Common myeloid progenitor, CD34-positive (primary cell): ENCODE data around the gene SCIN.

Source experiments
- CTCF ChIA-PET: fragments of 350-600 bp; sonication (Branson Sonifier 250); formaldehyde crosslinking; loops from one replicate; lab custom pipeline; 2021; ENCODE audit warnings: antibody characterized with exemption; lab: Charles Lee
- POLR2A ChIA-PET: fragments of 350-600 bp; sonication (Branson Sonifier 250); formaldehyde crosslinking; loops from one replicate; lab custom pipeline; 2021; ENCODE audit warnings: antibody characterized with exemption; lab: Charles Lee
- DNase-seq, 3 donors: peaks; one replicate each; pipeline versions ENCODE4 v3.0.0 to v3.0.0-alpha.2; 2013
- H3K27ac ChIP-seq, 2 experiments: 1 replicate in 1 of 2; 2 replicates in 1 of 2; pipeline ENCODE4 v1.7.0; 2013; ENCODE audit warnings: inconsistent platforms in 2 of 2, low read length in 2 of 2, mild to moderate bottlenecking in 2 of 2, low read depth in 1 of 2, moderate library complexity in 1 of 2; ENCODE audit not compliant: severe bottlenecking in 2 of 2, insufficient read depth in 1 of 2, poor library complexity in 1 of 2
- H3K27me3 ChIP-seq, 5 experiments: replicated peaks in 2 of 5; 1 replicate in 3 of 5; 2 replicates in 2 of 5; pipeline versions ENCODE4 v1.6.1 to v1.7.0; 2013; ENCODE audit warnings: low read length in 4 of 5, mild to moderate bottlenecking in 2 of 5, moderate library complexity in 2 of 5, inconsistent platforms in 1 of 5; ENCODE audit not compliant: insufficient read depth in 5 of 5, control insufficient read depth in 4 of 5
- H3K36me3 ChIP-seq, 4 experiments: 1 replicate in 2 of 4; 2 replicates in 2 of 4; pipeline versions ENCODE4 v1.6.1 to v1.7.0; 2013; ENCODE audit warnings: low read length in 3 of 4, control low read depth in 1 of 4, mild to moderate bottlenecking in 1 of 4; ENCODE audit not compliant: control insufficient read depth in 4 of 4, insufficient read depth in 4 of 4
- H3K4me1 ChIP-seq, 4 experiments: 1 replicate in 3 of 4; 2 replicates in 1 of 4; pipeline versions ENCODE4 v1.6.1 to v1.7.1; 2013; ENCODE audit warnings: low read length in 3 of 4, mild to moderate bottlenecking in 3 of 4, control low read depth in 1 of 4, inconsistent platforms in 1 of 4, moderate library complexity in 1 of 4; ENCODE audit not compliant: control insufficient read depth in 4 of 4, insufficient read depth in 4 of 4; ENCODE audit errors: control extremely low read depth in 1 of 4
- H3K4me3 ChIP-seq, 7 experiments: 1 replicate in 4 of 7; 2 replicates in 3 of 7; pipeline versions ENCODE4 v1.5.1 to v1.7.0; 2013; ENCODE audit warnings: mild to moderate bottlenecking in 7 of 7, low read length in 6 of 7, moderate library complexity in 6 of 7, inconsistent platforms in 2 of 7, low read depth in 2 of 7, control low read depth in 1 of 7; ENCODE audit not compliant: insufficient read depth in 4 of 7, control insufficient read depth in 1 of 7; ENCODE audit errors: extremely low read depth in 1 of 7
- H3K9me3 ChIP-seq, 5 experiments: 1 replicate in 4 of 5; 2 replicates in 1 of 5; pipeline versions ENCODE4 v1.6.1 to v1.7.1; 2013; ENCODE audit warnings: low read length in 4 of 5, mild to moderate bottlenecking in 2 of 5, inconsistent platforms in 1 of 5, low read depth in 1 of 5, moderate library complexity in 1 of 5; ENCODE audit not compliant: control insufficient read depth in 4 of 5, insufficient read depth in 2 of 5; ENCODE audit errors: control extremely low read depth in 1 of 5
- WGBS: methylation state at CpG from one replicate; pipeline ENCODE4 v1.1.5; 2013; ENCODE audit not compliant: insufficient coverage; 5-methylcytosine and 5-hydroxymethylcytosine counted together

SCIN gene

DNA sequence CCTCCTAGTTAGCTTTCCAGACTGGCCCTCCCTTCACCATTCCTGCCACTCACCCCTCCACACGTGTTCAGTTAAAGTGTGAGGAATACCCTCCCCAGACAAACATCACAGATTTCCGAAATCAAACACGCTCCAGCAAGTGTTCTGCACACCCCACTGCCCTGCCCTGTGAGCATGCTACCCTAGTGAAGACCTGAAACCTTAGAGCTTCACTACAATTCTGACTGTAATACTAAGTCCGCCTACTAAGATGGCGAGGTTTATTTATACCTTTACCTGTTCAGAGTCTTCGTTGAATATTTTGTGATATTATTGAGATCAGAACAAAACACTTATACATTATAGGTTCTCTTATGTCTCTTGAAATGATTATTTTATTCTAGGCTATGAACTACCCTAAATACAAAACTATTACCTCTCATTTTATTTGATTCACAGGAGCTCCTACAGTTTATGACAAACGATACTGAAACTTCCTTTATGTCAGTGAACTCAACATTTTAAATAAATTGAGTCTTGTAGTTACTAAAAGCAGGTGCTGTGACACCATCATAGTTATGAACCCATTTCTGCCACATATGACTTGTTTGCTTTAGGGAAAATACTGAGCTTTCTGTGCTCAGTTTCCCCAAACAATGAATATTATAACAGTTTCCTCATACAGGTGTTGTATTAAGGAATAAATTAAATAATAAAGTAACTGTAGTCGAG lies 8.6 kb downstream of the SCIN start:
- WGBS = no CpG with 5 or more reads among the region's 8 CpGs

DNA sequence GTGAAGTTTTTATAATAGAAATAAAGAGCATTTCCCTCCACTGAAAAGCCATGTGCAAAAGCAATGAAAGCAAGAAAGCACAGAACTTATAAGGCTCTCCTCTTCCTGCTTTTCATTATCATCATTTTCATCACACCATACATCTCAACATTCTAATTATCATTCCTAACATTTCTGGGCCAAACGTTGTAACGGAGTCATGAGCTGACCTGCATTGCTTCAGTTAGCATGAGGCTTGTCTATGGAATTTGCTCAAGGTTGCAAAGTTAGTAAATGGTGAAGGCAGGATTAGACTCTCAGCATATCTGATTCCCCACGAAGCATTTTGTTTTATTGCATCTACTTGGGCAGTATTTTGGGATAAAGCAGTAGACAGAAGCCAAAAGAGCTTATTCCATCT lies 11.4 kb downstream of the SCIN start:
- CTCF ChIA-PET = interaction anchor here (1.0 kb wide), 1 partner anchor 29 kb away, joined by 3 read pairs; no protein-coding TSS in a partner anchor
- H3K27ac ChIP-seq = no peak overlapping the region
- no peaks in the 10 kb centered on the region for H3K9me3 ChIP-seq
- H3K27me3 ChIP-seq = no peaks in the 10 kb centered on the region
- no peak overlapping the region for H3K4me3 ChIP-seq
- no peak for DNase-seq
- WGBS = 100% methylated on average over 1 of the region's 3 CpGs
- POLR2A ChIA-PET = interaction anchor here (0.6 kb wide), 1 partner anchor 1442 kb away, joined by 3 read pairs; no protein-coding TSS in a partner anchor
- H3K4me1 ChIP-seq = peaks cover 0 to 8% (median 6%) of the 10 kb centered on the region in 4 experiments
- no peaks in the 10 kb centered on the region for H3K36me3 ChIP-seq

More for the DNA sequence above, 8.6 kb downstream of the SCIN start:
- Histone ChIP-seq H3K27me3 (no peaks in the 10 kb centered on the region), H3K36me3 (no peaks in the 10 kb centered on the region), H3K9me3 (no peaks in the 10 kb centered on the region), H3K27ac (no peak overlapping the region), H3K4me3 (no peak overlapping the region), H3K4me1 (no peaks in the 10 kb centered on the region)
- no peak for DNase-seq
- POLR2A ChIA-PET = no interaction called here
- CTCF ChIA-PET = interaction anchor here (0.6 to 1.5 kb wide), 2 partner anchors 10 to 55 kb away, joined by 3 read pairs; no protein-coding TSS in a partner anchor

DNA sequence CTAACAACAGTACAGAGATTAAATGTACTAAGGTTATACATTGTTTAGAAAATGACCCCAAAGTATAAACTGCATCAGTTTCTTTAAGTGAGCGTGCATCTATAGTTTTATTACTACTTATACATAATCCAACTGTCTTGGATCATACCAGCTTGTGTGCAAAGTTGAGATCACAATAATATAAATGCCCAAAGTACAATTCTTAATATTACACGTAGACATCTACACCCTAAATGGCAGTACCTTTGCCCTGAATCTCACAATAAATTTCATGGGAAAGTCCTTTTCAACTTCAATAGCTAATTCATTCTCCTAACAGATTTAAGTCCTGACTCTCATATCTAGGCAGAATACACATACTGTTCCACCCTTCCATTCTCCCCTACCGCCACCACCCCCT lies 11.8 kb downstream of the SCIN start:
- peaks cover 0 to 8% (median 6%) of the 10 kb centered on the region in 4 experiments for H3K4me1 ChIP-seq
- no peaks in the 10 kb centered on the region for H3K27me3 ChIP-seq
- POLR2A ChIA-PET = interaction anchor here (0.6 kb wide), 1 partner anchor 1442 kb away, joined by 3 read pairs; no protein-coding TSS in a partner anchor
- WGBS = 100% methylated on average over 2 of the region's 3 CpGs
- H3K9me3 ChIP-seq = no peaks in the 10 kb centered on the region
- no peak for DNase-seq
- CTCF ChIA-PET = interaction anchor here (1.0 kb wide), 1 partner anchor 29 kb away, joined by 3 read pairs; no protein-coding TSS in a partner anchor
- no peaks in the 10 kb centered on the region for H3K36me3 ChIP-seq
- H3K27ac ChIP-seq = no peak overlapping the region
- H3K4me3 ChIP-seq = no peak overlapping the region

DNA sequence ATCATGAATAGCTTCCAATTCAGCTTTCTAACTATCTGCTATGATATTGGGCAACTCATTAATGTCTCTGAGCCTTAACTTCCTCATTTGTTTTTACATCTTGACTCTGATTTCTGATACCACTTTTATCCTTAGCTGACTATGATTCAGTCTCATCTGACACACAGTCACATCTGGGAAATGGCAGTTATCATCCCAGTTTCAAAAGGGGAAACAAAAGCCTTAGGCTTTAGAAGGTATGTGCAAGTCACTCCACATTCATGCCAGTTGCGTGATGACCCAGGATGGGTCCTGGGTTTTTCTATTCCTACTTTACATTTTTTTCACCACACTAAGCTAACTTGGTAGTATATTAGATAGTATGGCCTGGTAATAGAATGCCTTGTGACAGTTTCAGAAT lies 12.7 kb downstream of the SCIN start:
- POLR2A ChIA-PET = no interaction called here
- H3K9me3 ChIP-seq = no peaks in the 10 kb centered on the region
- CTCF ChIA-PET = interaction anchor here (0.7 to 0.9 kb wide), 3 partner anchors 16 to 1190 kb away, joined by 3 read pairs; no protein-coding TSS in a partner anchor
- no peaks in the 10 kb centered on the region for H3K27me3 ChIP-seq
- peaks cover 0 to 8% (median 6%) of the 10 kb centered on the region in 4 experiments for H3K4me1 ChIP-seq
- WGBS = no CpG with 5 or more reads among the region's 1 CpG
- H3K27ac ChIP-seq = no peak overlapping the region
- no peaks in the 10 kb centered on the region for H3K36me3 ChIP-seq
- DNase-seq = peak in 2 of 3 donors; percentile 39 to 60
- H3K4me3 ChIP-seq = no peak overlapping the region

DNA sequence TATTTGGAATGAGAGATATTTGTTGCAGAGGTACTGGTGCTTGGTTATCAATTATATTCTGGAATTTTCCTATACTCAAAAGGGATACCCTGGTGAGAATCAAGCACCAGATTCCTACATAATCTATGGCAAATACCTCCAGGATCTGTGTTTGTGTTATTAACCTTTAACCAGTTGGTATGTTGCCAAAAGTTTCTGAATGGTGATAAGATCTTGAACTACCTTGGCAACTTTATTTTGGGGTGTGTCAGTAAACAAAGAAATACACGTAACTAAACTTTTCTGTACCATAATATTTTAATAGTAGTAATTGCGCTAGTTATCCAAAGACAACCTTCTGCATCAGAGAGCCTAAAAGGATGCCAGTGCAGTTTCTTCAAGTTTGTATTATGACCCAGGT lies 13.4 kb downstream of the SCIN start:
- ChIA-PET POLR2A (no interaction called here), CTCF (interaction anchor here (0.9 kb wide), 1 partner anchor 17 kb away, joined by 3 read pairs; no protein-coding TSS in a partner anchor)
- Histone ChIP-seq H3K9me3 (no peaks in the 10 kb centered on the region), H3K4me1 (peaks cover 0 to 8% (median 6%) of the 10 kb centered on the region in 4 experiments), H3K27me3 (no peaks in the 10 kb centered on the region), H3K27ac (no peak overlapping the region), H3K4me3 (no peak overlapping the region), H3K36me3 (no peaks in the 10 kb centered on the region)
- WGBS = 100% methylated on average over 1 of the region's 2 CpGs
- no peak for DNase-seq

DNA sequence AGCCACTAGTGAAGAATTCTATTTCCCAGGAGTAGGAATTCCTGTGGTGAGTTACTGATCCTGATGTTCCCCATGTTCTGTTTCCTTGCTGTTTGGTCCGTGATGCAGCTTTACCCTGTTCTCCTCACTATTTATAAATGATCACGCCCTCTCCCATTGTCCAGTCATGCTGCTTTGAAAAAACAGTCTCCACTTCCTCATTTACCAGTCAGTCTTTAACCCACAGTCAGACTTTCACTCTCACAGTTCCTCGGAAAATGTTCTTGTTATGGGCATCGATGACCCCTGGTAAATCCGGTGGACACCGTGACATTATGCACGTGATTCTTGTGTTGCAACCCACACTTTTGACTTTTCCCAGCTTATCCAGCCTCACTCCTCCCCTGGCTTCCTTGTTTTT lies 14.4 kb downstream of the SCIN start:
- H3K27ac ChIP-seq = no peak overlapping the region
- no peaks in the 10 kb centered on the region for H3K27me3 ChIP-seq
- H3K9me3 ChIP-seq = no peaks in the 10 kb centered on the region
- CTCF ChIA-PET = no interaction called here
- POLR2A ChIA-PET = interaction anchor here (0.7 kb wide), 1 partner anchor 33 kb away, joined by 6 read pairs; no protein-coding TSS in a partner anchor
- peaks cover 0 to 8% (median 6%) of the 10 kb centered on the region in 4 experiments for H3K4me1 ChIP-seq
- peak; percentile 25 to 84 (median 73) for DNase-seq
- H3K36me3 ChIP-seq = no peaks in the 10 kb centered on the region
- peak overlapping the region in 2 of 7 experiments; percentile 1 to 26 for H3K4me3 ChIP-seq
- WGBS = 5% methylated on average over 4 of the region's 7 CpGs

DNA sequence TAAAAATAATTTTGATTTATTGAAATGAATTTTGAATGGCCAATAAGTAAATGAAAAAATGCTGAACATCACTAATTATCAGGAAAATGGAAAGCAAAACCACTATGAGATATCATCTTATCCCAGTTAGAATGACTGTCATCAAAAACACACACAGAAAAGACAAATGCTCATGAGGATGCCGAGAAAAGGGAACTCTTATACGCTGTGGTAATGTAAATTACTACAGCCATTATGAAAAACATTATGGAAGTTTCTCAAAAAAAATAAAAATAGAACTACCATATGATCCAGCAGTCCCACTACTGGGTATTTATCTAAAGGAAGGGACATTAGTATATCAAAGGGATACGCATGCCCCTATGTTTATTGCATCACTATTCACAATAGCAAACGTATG lies 15.8 kb downstream of the SCIN start:
- no peaks in the 10 kb centered on the region for H3K36me3 ChIP-seq
- WGBS = no CpG with 5 or more reads among the region's 4 CpGs
- no peak overlapping the region for H3K27ac ChIP-seq
- H3K4me1 ChIP-seq = peaks cover 0 to 8% (median 6%) of the 10 kb centered on the region in 4 experiments
- H3K4me3 ChIP-seq = no peak overlapping the region
- CTCF ChIA-PET = no interaction called here
- H3K9me3 ChIP-seq = no peaks in the 10 kb centered on the region
- POLR2A ChIA-PET = no interaction called here
- no peak for DNase-seq
- no peaks in the 10 kb centered on the region for H3K27me3 ChIP-seq
